HL-60 (cell line): ENCODE results near the gene CDK5R1.

ENCODE experiments used
- DNase-seq, 2 experiments: peaks; one replicate each; pipeline ENCODE4 v3.0.0-alpha.2; 2010 to 2020; ENCODE audit warnings: low read depth in 1 of 2, low spot score in 1 of 2
- H3K27ac ChIP-seq: fragments of 250-450 bp; sonication (Bioruptor Pico); replicated peaks from 2 replicates; pipeline ENCODE4 v1.5.1; 2020; ENCODE audit warnings: mild to moderate bottlenecking, moderate library complexity
- H3K27me3 ChIP-seq: fragments of 250-450 bp; sonication (Bioruptor Pico); 2 replicates; pipeline ENCODE4 v1.5.1; 2021; ENCODE audit warnings: mild to moderate bottlenecking, moderate library complexity; ENCODE audit not compliant: insufficient read depth, poor library complexity, severe bottlenecking
- H3K4me3 ChIP-seq: replicated peaks from 2 replicates; pipeline ENCODE4 v1.5.1; 2011; ENCODE audit warnings: mild to moderate bottlenecking, control low read depth, low read length; ENCODE audit not compliant: insufficient read depth
- CTCF ChIP-seq: IDR thresholded peaks from one replicate; pipeline ENCODE4 v1.5.1; 2011; ENCODE audit warnings: low read length, control low read depth, inconsistent platforms; ENCODE audit not compliant: insufficient read depth
- GABPA ChIP-seq: IDR thresholded peaks from 2 replicates; pipeline ENCODE4 v1.6.1; 2012; ENCODE audit warnings: low read depth
- POLR2AphosphoS5 ChIP-seq: IDR thresholded peaks from 2 replicates; pipeline ENCODE4 v1.6.1; 2012; ENCODE audit warnings: low read depth
- REST ChIP-seq: IDR thresholded peaks from 2 replicates; pipeline ENCODE4 v1.6.1; 2012; ENCODE audit warnings: low read depth; ENCODE audit not compliant: insufficient replicate concordance
- SPI1 ChIP-seq: IDR thresholded peaks from 2 replicates; pipeline ENCODE4 v1.6.1; 2012; ENCODE audit warnings: low read depth, mild to moderate bottlenecking, borderline replicate concordance

The CDK5R1 gene

GRCh38 chr17:32451879-32452278 is 34.9 kb upstream of the CDK5R1 start:
- TF ChIP-seq POLR2AphosphoS5 (no peak), CTCF (no peak), REST (no peak), GABPA (no peak), SPI1 (no peak)
- no peak for DNase-seq
- Histone ChIP-seq H3K27ac (no peak overlapping the region), H3K4me3 (no peak overlapping the region), H3K27me3 (no peaks in the 10 kb centered on the region)

- Histone ChIP-seq H3K27me3 (no peaks in the 10 kb centered on the region), H3K4me3 (no peak overlapping the region), H3K27ac (no peak overlapping the region)
- no peak for DNase-seq
- no peak for TF ChIP-seq POLR2AphosphoS5
- no peak for TF ChIP-seq CTCF
- TF ChIP-seq REST = no peak
- TF ChIP-seq GABPA = no peak
- TF ChIP-seq SPI1 = no peak
Observed at GRCh38 chr17:32452281-32452680, 34.5 kb upstream of the CDK5R1 start.

- H3K4me3 ChIP-seq = no peak overlapping the region
- TF ChIP-seq SPI1 (no peak), CTCF (no peak), POLR2AphosphoS5 (no peak), GABPA (no peak), REST (no peak)
- no peak overlapping the region for H3K27ac ChIP-seq
- no peaks in the 10 kb centered on the region for H3K27me3 ChIP-seq
- no peak for DNase-seq
Observed at GRCh38 chr17:32453370-32453769, 33.4 kb upstream of the CDK5R1 start.
